Testis (tissue), 3 donors: ENCODE data around the gene IQCH. TPM values are rescaled to one million over a fixed set of nuclear protein-coding genes. Genes with fewer than 3 reads are reported as not detected.

Experiments
- DNase-seq: peaks from one replicate; pipeline ENCODE4 v3.0.0-alpha.2; 2019
- H3K27ac ChIP-seq, 2 donors: fragments of 200-600 bp; sonication (generic); one replicate each; pipeline ENCODE4 v1.5.1; 2019
- H3K27me3 ChIP-seq: fragments of 200-600 bp; sonication (generic); one replicate; pipeline ENCODE4 v1.5.1; 2019
- H3K36me3 ChIP-seq: fragments of 200-600 bp; sonication (generic); one replicate; pipeline ENCODE4 v1.5.1; 2017; ENCODE audit warnings: low read depth; ENCODE audit errors: missing control alignments
- H3K4me1 ChIP-seq: fragments of 200-600 bp; sonication (generic); one replicate; pipeline ENCODE4 v1.5.1; 2019
- H3K4me3 ChIP-seq, 2 donors: fragments of 200-600 bp; sonication (generic); one replicate each; pipeline ENCODE4 v1.5.1; 2017 to 2019
- H3K9me3 ChIP-seq: fragments of 200-600 bp; sonication (generic); one replicate; pipeline ENCODE4 v1.5.1; 2017
- CTCF ChIP-seq, 3 experiments: fragments of 450-650 bp in 2 of 3; fragments of 200-600 bp in 1 of 3; sonication (generic) in 1 of 3; IDR thresholded peaks; one replicate each; pipeline ENCODE4 v1.5.1; 2016 to 2019; ENCODE audit warnings: antibody characterized with exemption in 3 of 3, mild to moderate bottlenecking in 2 of 3, moderate library complexity in 1 of 3
- POLR2A ChIP-seq: fragments of 450-650 bp; IDR thresholded peaks from one replicate; pipeline ENCODE4 v1.6.1; 2017; ENCODE audit warnings: antibody characterized with exemption, mild to moderate bottlenecking, moderate library complexity
- WGBS, 2 donors: methylation state at CpG; one replicate each; pipeline ENCODE4 v1.1.5; 2018; 5-methylcytosine and 5-hydroxymethylcytosine counted together
- intact Hi-C: fragments of 100-400 bp; cut with DNase I; formaldehyde crosslinking; loops from one replicate; pipeline ENCODE4 v1.15.1; 2023; ENCODE audit warnings: low total_unique reads
- polyA plus RNA-seq: library from polyadenylated mRNA; stranded (reverse); fragments of 350-450 nt; fragmentation: Illumina TruSeq; extraction: RNeasy Lipid Tissue Mini Kit (QIAGEN cat#74804); gene quantifications from one replicate; pipeline ENCODE4 v1.2.3, GENCODE V29; 2014; ENCODE audit warnings: low read depth, low replicate concordance; ENCODE audit not compliant: insufficient read depth
- total RNA-seq, 2 donors: library from RNA; depleted of rRNA; stranded (reverse); fragments of >200 nt; gene quantifications; one replicate each; pipeline ENCODE4 v1.2.3, GENCODE V29; 2016

Gene IQCH
- total and polyA plus RNA-seq, 3 donors from 2014 or later, result 23.5 to 42.2 (median 31.9) TPM

DNA sequence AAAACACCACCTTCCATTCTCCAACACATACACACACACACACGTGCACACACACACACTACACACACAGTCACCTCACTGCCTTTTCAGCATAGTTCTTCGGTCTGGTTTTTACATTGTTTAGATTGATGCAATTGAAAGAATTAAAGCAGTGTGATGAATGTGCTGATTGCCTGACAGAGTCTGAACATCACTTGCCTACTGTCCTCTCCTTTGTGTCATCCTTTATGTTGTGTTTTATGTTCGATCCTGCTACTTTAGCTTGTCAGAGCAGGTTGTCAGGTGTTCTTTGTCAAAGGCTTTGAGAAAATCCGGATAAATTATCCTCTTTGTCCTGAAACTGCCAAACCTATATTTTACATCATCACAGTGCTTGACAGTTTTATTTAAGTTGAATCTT, 80.4 kb downstream of the IQCH start:
- Histone ChIP-seq H3K27ac (no peak overlapping the region), H3K4me3 (no peak overlapping the region), H3K27me3 (no peaks in the 10 kb centered on the region), H3K36me3 (no peaks in the 10 kb centered on the region), H3K9me3 (no peaks in the 10 kb centered on the region), H3K4me1 (no peaks in the 10 kb centered on the region)
- intact Hi-C loops, result no loop called here
- DNase-seq, result no peak
- TF ChIP-seq POLR2A, result no peak
- TF ChIP-seq CTCF (IDR thresholded peaks at IDR 0.05), result no peak
- 84 to 86% methylated on average over 4 of the region's 4 CpGs for WGBS, 2 donors

DNA sequence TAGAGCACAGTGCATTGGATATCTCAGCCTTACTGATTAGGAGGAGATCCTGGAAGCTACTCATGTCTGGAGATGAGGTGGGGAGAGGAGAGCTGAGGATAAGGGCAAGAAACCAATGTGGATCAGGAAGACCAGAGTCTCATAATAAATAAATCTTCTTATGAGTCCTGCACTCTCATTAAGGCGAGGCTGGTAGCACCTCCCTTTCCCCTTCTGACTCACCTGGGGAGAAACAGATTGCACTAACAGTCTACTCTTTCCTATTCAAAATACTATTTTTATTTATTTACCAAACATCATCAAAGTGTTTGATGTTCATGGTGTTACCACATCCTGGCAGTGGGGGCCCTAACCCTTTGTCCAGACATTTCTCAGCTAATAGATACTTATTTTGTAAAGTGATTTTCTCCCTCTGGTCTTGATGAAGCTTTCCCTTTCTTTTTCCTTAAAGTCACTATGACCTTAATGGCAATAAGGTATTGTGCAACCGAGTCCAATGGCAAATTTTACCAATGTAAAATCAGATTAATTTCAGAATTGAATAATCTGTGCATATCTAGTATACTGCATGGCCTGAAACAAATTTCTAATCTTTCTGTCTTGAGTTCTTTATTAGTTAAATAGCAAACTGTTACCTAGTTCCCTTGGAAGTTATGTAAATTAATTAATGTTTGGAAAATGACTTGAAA, 81.1 kb downstream of the IQCH start:
- H3K4me3 ChIP-seq, result no peak overlapping the region
- 88 to 94% methylated on average over 2 of the region's 2 CpGs for WGBS, 2 donors
- no peak overlapping the region for H3K27ac ChIP-seq
- intact Hi-C loops, result no loop called here
- no peak for DNase-seq
- H3K9me3 ChIP-seq, result no peaks in the 10 kb centered on the region
- no peaks in the 10 kb centered on the region for H3K27me3 ChIP-seq
- H3K36me3 ChIP-seq, result no peaks in the 10 kb centered on the region
- no peaks in the 10 kb centered on the region for H3K4me1 ChIP-seq
- TF ChIP-seq CTCF (IDR thresholded peaks at IDR 0.05) (no peak), POLR2A (no peak)

DNA sequence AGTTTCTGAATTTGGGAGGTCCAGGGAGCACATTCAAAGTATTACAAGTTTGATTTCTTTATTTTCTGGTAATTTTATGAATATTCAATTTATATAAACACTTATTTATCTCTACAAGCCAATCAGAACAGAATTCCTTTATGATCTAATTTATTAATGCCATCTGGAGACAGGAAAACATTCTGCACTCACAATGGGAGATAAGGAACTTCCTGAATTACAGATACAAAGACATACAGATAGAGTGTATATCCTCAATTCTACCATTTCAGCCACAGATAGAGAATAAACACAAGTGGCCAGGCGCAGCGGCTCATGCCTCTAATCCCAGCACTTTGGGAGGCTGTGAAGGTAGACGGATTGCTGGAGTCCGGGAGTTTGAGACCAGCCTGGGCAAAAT, 86.0 kb downstream of the IQCH start:
- Histone ChIP-seq H3K27me3 (no peaks in the 10 kb centered on the region), H3K27ac (no peak overlapping the region), H3K9me3 (no peaks in the 10 kb centered on the region), H3K4me1 (no peaks in the 10 kb centered on the region), H3K36me3 (no peaks in the 10 kb centered on the region), H3K4me3 (no peak overlapping the region)
- 93 to 98% methylated on average over 4 of the region's 4 CpGs for WGBS, 2 donors
- intact Hi-C loops, result no loop called here
- DNase-seq, result no peak
- no peak for TF ChIP-seq CTCF (IDR thresholded peaks at IDR 0.05)
- no peak for TF ChIP-seq POLR2A

- intact Hi-C loops, result no loop called here
- Histone ChIP-seq H3K4me3 (no peak overlapping the region), H3K4me1 (no peaks in the 10 kb centered on the region), H3K36me3 (no peaks in the 10 kb centered on the region), H3K27ac (no peak overlapping the region), H3K9me3 (no peaks in the 10 kb centered on the region), H3K27me3 (no peaks in the 10 kb centered on the region)
- no peak for TF ChIP-seq POLR2A
- no peak for TF ChIP-seq CTCF (IDR thresholded peaks at IDR 0.05)
- no peak for DNase-seq
- WGBS, 2 donors, result 91 to 96% methylated on average over 2 of the region's 2 CpGs
These were observed 87.0 kb downstream of the IQCH start for GRCh38 chr15:67341539-67341938.

DNA sequence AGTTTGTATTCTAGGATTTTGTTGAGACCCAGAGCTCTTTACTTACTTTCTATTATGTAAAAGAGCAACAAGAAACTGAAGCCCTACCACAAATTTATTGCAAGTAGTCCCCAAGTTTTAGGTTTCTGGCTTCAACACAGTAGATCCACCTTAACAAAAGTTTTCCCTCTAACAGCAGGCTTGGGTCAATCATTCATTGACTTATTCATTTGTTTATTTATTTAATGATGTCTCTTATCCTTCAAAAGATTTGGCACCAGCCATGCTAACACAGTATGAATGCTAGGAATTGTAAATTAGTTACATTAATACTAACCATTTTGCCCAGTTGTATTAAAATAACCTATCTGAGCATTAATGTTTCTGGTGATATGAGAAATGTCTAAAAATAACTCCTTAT, 88.6 kb downstream of the IQCH start:
- Histone ChIP-seq H3K36me3 (no peaks in the 10 kb centered on the region), H3K4me3 (no peak overlapping the region), H3K27ac (no peak overlapping the region), H3K4me1 (no peaks in the 10 kb centered on the region), H3K27me3 (no peaks in the 10 kb centered on the region), H3K9me3 (no peaks in the 10 kb centered on the region)
- TF ChIP-seq CTCF (IDR thresholded peaks at IDR 0.05), result no peak
- no peak for TF ChIP-seq POLR2A
- intact Hi-C loops, result no loop called here
- DNase-seq, result no peak
